ENCODE data around the gene PELI2. TPM values are rescaled to one million over a fixed set of nuclear protein-coding genes. Genes with fewer than 3 reads are reported as not detected.

PELI2 gene
- total RNA-seq, 1 experiment from 2014 or later: 23.5 TPM

- no peak for DNase-seq (ENCODE audit: low spot score)
- CTCF ChIA-PET: no interaction called here
These were observed 75.1 kb downstream of the PELI2 start for GRCh38 chr14:56193347-56193746.

More at GRCh38 chr14:56193347-56193746, 75.1 kb downstream of the PELI2 start:
- H3K27ac Mint-ChIP-seq: peak overlapping the region; percentile 34; the same call in 1 of the 2 replicates
- H3K36me3 Mint-ChIP-seq: no peaks in the 10 kb centered on the region
- peaks cover 23% of the 10 kb centered on the region for H3K4me1 Mint-ChIP-seq
- no peak for ATAC-seq
- POLR2A ChIA-PET: interaction anchor here (0.5 kb wide), 1 partner anchor 1806 kb away, joined by 3 read pairs; no protein-coding TSS in a partner anchor
- TF ChIP-seq E2F5 (CRISPR knock-in tag; IDR thresholded peaks at IDR 0.05) (no peak), ARID4B (CRISPR knock-in tag; IDR thresholded peaks at IDR 0.05; ENCODE audit: borderline replicate concordance) (no peak), SMAD3 (CRISPR knock-in tag; IDR thresholded peaks at IDR 0.05; ENCODE audit: borderline replicate concordance) (no peak), HMGXB4 (CRISPR knock-in tag; IDR thresholded peaks at IDR 0.05) (no peak), ZNF232 (CRISPR knock-in tag; IDR thresholded peaks at IDR 0.05) (no peak), JUN (CRISPR knock-in tag; IDR thresholded peaks at IDR 0.05) (no peak), HMGA2 (CRISPR knock-in tag; IDR thresholded peaks at IDR 0.05) (no peak), MYBL2 (CRISPR knock-in tag; IDR thresholded peaks at IDR 0.05) (no peak), ATF3 (CRISPR knock-in tag; conservative IDR thresholded peaks at IDR 0.05) (no peak), MAX (CRISPR knock-in tag; IDR thresholded peaks at IDR 0.05) (no peak), ZNF281 (CRISPR knock-in tag; IDR thresholded peaks at IDR 0.05) (no peak), RORB (CRISPR knock-in tag; IDR thresholded peaks at IDR 0.05) (no peak), ZNF138 (CRISPR knock-in tag; conservative IDR thresholded peaks at IDR 0.05) (no peak), PRRX2 (CRISPR knock-in tag; IDR thresholded peaks at IDR 0.05) (no peak), IRF2 (CRISPR knock-in tag; IDR thresholded peaks at IDR 0.05; ENCODE audit: borderline replicate concordance, low read depth) (no peak)
- peaks cover 6% of the 10 kb centered on the region; the same call in 1 of the 2 replicates for H3K9me3 Mint-ChIP-seq
- H3K27me3 Mint-ChIP-seq (ENCODE audit: low read depth): no peaks in the 10 kb centered on the region
- no peak overlapping the region for H3K4me3 Mint-ChIP-seq

All from WTC11 (cell line).